ENCODE data around the gene ABCF2.

ABCF2 gene

DNA sequence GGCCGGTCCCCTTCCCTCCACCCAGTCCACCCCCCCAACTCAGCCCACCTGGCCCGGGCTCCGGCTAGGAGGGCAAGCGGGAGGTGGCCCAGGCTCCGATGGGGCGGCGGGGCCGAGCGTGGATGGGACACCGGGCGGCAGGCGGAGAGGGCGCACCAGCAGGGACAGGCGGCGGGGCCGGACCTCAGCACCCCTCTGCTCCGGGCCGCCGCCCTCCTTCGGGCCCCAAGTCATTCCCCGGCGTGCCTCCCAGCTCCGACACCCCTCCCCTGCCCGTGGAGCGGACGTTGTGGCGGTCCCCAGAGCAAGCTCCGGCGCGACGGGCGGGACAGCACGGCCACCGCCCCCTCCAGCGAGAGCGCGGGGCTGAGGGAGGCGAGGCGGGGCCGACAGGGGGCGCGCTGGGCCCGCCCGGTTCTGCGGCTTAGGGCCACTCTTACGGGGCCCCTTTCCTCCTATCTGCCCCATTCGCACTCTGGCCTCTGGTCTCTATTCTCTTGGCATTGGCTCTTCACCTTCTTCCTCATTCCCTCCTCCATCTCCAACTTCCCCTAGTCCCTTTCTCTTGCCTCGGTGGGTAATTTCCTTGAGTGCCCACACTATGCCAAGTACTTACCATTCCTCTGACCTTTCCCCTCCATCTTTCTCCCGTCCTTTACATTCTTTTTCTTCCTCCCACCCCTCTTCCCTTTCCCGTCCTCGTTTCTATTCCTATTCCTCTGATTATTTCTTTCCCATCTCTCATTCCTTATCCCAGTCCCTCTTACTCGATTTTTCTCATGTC is 58.8 kb downstream of the ABCF2 start:
- DNase-seq, result no peak

DNA sequence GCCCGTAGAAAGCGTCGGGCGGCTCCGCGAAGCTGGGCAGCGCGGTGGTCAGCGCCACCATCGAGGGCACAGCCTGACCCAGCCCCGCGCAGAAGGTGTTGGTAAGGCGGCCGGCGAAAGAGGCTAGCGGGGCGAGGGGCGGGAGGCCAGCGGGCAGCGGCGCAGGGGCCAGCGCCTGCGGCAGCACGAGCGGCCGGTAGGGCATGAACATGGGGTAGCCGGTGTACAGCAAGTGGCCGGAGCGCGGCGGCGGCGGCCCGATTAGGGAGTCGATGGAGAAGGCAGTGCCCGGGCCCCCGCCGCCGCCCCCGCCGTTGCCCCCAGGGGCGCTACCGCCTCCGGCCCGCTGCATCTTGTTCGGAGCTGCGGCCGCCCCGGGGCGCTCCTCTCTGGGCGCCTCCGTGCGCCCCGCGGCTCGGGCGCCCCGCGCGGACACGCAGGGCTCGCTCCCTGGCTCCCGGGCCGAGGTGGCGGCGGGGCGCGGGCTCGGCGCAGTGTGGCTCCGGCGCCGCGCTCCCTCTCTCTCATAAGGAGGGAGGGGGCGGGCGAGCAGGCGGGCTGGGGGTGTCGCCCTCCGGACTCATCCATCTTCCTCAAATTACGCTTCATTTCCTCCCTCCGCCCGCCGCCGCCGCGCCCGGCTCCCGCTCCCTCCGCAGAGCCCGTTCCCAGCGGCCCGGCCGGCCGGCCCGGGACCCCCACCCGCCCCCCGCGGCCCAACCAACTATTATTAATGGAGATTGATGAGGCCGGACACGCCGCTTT is 59.6 kb downstream of the ABCF2 start, which contains the start of gene GBX1:
TSS of gene GBX1 (minus strand) at position 498 of the 765 bp plus-strand sequence. CDS start at position 352, 146 bp downstream.
- no peak for DNase-seq

DNA sequence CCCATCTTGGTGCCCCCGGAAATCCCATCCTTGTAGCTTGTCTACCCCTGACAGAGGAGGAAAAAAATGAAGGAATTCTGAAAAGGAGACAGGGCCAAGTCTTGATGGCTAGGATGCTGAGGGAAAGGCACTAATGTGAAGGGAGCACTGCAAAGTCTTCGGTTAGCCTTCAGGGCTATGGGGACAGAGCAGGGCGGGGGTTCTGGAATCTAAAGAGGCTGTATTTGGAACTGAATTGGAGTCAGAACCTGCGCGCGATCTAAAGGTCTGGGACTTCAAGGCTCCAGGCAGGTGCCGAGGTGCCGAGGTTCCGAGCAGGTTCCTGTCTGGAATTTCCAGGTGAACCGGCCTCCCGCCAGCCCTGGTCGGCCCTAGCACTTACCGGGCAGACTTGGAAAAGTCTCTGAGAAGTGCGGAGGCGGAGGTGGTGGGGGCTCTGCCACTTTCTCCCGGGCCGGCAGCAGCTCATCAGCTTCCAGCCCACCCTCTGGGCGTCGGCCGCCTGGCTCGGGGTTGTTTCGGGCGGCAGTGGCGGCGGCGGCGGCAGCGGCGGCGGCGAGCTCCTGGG is 60.3 kb downstream of the ABCF2 start:
- no peak for DNase-seq

All from kidney glomerular epithelial cell (primary cell).